RWPE2 (cell line): ENCODE measurements around the gene NAGS.

ENCODE experiments used
- ATAC-seq: fragments of 200-7000 bp; cut with Tn5 transposase; 3 replicates; pipeline ENCODE4 v1.9.1; 2021; ENCODE audit warnings: low read depth
- DNase-seq: peaks from one replicate; pipeline ENCODE4 v3.0.0-alpha.2; 2020; ENCODE audit warnings: low spot score
- H3K27ac ChIP-seq: fragments of 450-650 bp; 2 replicates; pipeline ENCODE4 v1.5.1; 2017; ENCODE audit warnings: mild to moderate bottlenecking; ENCODE audit not compliant: poor library complexity, severe bottlenecking
- H3K27me3 ChIP-seq: fragments of 250-450 bp; sonication (Bioruptor Pico); 2 replicates; pipeline ENCODE4 v1.5.1; 2021; ENCODE audit warnings: mild to moderate bottlenecking, moderate library complexity; ENCODE audit not compliant: insufficient read depth, poor library complexity, severe bottlenecking
- H3K36me3 ChIP-seq: fragments of 250-450 bp; sonication (Bioruptor Pico); 2 replicates; pipeline ENCODE4 v1.5.1; 2020; ENCODE audit warnings: low read depth, mild to moderate bottlenecking, moderate library complexity
- H3K4me1 ChIP-seq: fragments of 250-450 bp; sonication (Bioruptor Pico); 2 replicates; pipeline ENCODE4 v1.5.1; 2021; ENCODE audit warnings: mild to moderate bottlenecking, moderate library complexity; ENCODE audit not compliant: insufficient read depth, poor library complexity, severe bottlenecking
- H3K4me3 ChIP-seq: fragments of 250-450 bp; sonication (Bioruptor Pico); 2 replicates; pipeline ENCODE4 v1.5.1; 2021; ENCODE audit warnings: mild to moderate bottlenecking, moderate library complexity; ENCODE audit not compliant: severe bottlenecking
- H3K9me3 ChIP-seq: fragments of 250-450 bp; sonication (Bioruptor Pico); 2 replicates; pipeline ENCODE4 v1.5.1; 2021; ENCODE audit warnings: mild to moderate bottlenecking, moderate library complexity; ENCODE audit not compliant: severe bottlenecking
- CTCF ChIP-seq: fragments of 450-650 bp; IDR thresholded peaks from one replicate; pipeline ENCODE4 v1.5.1; 2017; ENCODE audit warnings: mild to moderate bottlenecking, moderate library complexity; ENCODE audit not compliant: poor library complexity, severe bottlenecking

The NAGS gene

GRCh38 chr17:44002141-44002848, 2.1 kb upstream of the NAGS start:
- TF ChIP-seq CTCF = no peak
- Histone ChIP-seq H3K36me3 (peaks cover 2% of the 10 kb centered on the region; the same call in 1 of the 2 replicates), H3K4me1 (peaks cover 14% of the 10 kb centered on the region), H3K27me3 (no peaks in the 10 kb centered on the region), H3K27ac (peak overlapping the region; percentile 64), H3K4me3 (no peak overlapping the region), H3K9me3 (no peaks in the 10 kb centered on the region)
- peak; percentile 37 for ATAC-seq
- DNase-seq = no peak

GRCh38 chr17:44004761-44005526, 522 bp downstream of the NAGS start:
- peak; percentile 2; the same call in 1 of the 3 replicates for ATAC-seq
- H3K27ac ChIP-seq = peak overlapping the region; percentile 64
- H3K4me1 ChIP-seq = peaks cover 14% of the 10 kb centered on the region
- DNase-seq = no peak
- H3K4me3 ChIP-seq = peak overlapping the region; percentile 47
- no peak for TF ChIP-seq CTCF
- H3K9me3 ChIP-seq = no peaks in the 10 kb centered on the region
- no peaks in the 10 kb centered on the region for H3K27me3 ChIP-seq
- H3K36me3 ChIP-seq = peaks cover 22% of the 10 kb centered on the region

GRCh38 chr17:44005527-44006271, 1.3 kb downstream of the NAGS start:
- H3K4me1 ChIP-seq = peaks cover 14% of the 10 kb centered on the region
- no peaks in the 10 kb centered on the region for H3K9me3 ChIP-seq
- peak; percentile 15 for TF ChIP-seq CTCF
- DNase-seq (no peak), ATAC-seq (no peak; the same call in 2 of the 3 replicates)
- no peaks in the 10 kb centered on the region for H3K27me3 ChIP-seq
- H3K27ac ChIP-seq = peak overlapping the region; percentile 64
- H3K4me3 ChIP-seq = peak overlapping the region; percentile 47
- peaks cover 22% of the 10 kb centered on the region for H3K36me3 ChIP-seq

GRCh38 chr17:44006272-44006597, 1.8 kb downstream of the NAGS start:
- no peak for DNase-seq
- Histone ChIP-seq H3K4me1 (peaks cover 14% of the 10 kb centered on the region), H3K9me3 (no peaks in the 10 kb centered on the region), H3K4me3 (peak overlapping the region; percentile 47), H3K27me3 (no peaks in the 10 kb centered on the region), H3K27ac (peak overlapping the region; percentile 64), H3K36me3 (peaks cover 22% of the 10 kb centered on the region)
- ATAC-seq = no peak
- TF ChIP-seq CTCF = no peak
